AG08395 (cell line): ENCODE data around the gene VPS13D.

Experiments used
- DNase-seq: peaks from one replicate; pipeline ENCODE4 v3.0.0; 2012; ENCODE audit warnings: mixed read lengths, low spot score

The VPS13D gene

GRCh38 chr1:12554521-12555305, 324.9 kb downstream of the VPS13D start:
- no peak for DNase-seq

DNA sequence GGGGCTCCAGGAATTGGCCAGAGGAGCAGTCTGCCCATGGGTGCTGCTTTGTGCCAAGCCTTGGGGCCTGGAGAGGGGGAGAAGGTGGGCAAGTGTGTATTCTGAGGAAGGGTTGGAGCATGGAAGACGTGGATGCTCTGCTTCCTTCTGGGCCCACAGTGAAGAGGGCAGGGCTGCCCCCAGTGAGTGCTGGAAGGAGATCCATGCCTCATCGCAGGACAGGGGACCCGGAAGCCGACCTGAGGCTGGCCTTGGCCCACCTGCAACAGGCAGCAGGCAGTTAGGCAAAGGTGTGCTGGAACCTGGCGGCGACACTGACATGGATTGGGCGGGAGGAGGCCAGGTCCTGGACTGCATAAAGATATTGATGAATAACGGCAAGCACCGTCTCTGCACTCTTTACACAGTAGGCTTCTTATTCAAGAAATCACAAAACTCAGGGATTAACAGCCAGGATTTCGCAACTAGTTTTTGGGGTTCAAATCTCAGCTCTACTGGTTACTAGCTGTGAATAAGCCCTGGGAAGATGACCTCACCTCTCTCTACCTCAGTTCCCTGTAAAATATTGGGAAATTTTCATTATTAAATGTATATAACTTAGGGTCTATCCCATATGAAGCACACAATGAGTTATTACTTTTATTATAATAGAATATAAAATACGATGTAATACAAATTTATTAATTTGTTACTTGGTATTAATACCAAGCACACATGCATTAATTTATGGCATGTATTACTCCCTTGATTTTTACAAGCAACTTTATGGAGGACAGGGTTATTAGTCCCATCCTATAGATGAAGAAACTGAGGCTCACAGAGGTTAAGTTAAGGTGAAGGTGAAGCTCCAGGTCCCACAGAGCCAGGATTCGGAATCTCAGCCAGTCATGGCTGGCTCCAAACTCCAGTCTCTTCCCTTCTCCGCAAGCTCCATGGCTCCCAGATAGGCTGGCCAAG, 325.9 kb downstream of the VPS13D start:
- no peak for DNase-seq

DNA sequence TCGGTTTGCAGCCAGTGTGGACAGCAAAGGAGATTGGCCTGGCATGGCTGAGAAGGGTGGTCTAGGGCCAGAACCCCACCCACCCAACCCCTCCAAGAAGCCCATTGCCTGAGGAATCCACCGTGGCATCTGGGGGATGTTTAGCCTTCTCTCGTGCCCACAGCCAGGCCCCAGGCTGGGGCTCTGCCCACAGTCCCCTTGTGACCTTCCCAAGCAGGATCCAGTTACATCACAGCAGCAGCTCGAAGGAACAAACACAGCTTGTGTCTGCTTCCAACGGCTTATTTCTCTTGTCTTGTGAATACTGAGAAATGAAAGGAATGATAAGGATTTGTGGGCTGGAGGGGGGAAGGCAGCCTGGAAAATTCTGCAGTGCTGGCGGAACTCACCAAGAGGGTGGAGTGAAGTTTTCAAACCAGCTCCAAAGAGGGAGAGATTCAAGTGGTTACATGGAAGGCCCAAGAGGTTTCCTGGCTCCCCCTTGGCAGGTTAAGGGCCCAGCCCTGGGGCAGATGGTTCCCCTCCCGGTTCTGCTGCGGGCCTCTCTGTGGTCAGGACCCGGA, 326.6 kb downstream of the VPS13D start:
- peak; percentile 90 for DNase-seq

GRCh38 chr1:12556957-12557935, 327.4 kb downstream of the VPS13D start:
- no peak for DNase-seq

DNA sequence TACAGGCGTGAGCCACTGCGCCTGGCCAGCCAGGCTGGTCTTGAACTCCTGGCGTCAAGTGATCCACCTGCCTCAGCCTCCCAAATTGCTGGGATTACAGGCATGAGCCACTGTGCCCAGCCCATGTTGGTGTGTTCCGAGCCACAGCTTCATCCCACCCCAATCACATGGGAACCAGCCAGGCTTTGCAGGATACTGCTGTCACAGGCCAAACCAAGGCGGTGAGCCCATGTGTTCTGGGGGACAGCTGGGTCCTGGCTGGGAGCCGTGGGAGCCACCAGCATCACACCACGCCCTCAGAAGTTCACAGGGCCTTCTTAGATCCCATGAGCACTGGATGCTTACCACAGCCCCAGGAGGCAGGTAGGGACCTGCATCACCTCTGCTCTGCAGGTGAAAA, 331.3 kb downstream of the VPS13D start:
- DNase-seq = no peak
